Activated CD4-positive, alpha-beta T cell treated with anti-CD3 and anti-CD28 coated beads for 36 hours (primary cell): Measurements from ENCODE around the gene PTPRE. TPM values are rescaled to one million over a fixed set of nuclear protein-coding genes. Genes with fewer than 3 reads are reported as not detected.

ENCODE experiments used
- ATAC-seq: fragments of 200-7000 bp; cut with Tn5 transposase; one replicate; pipeline ENCODE4 v1.10.0; 2021; ENCODE audit warnings: mild to moderate bottlenecking, moderate library complexity
- CTCF ChIA-PET: fragments of 350-600 bp; sonication (Branson Sonifier 250); formaldehyde crosslinking; loops from one replicate; lab custom pipeline; 2021; ENCODE audit warnings: antibody characterized with exemption; lab: Charles Lee
- POLR2A ChIA-PET: fragments of 350-600 bp; sonication (Branson Sonifier 250); formaldehyde crosslinking; loops from one replicate; lab custom pipeline; 2021; ENCODE audit warnings: antibody characterized with exemption, inconsistent platforms; lab: Charles Lee
- DNase-seq: peaks from one replicate; pipeline ENCODE4 v3.0.0-alpha.2; 2020
- H3K27ac Mint-ChIP-seq: one replicate; pipeline ENCODE4 v1.8.0; 2021; ENCODE audit warnings: mixed read lengths
- H3K27me3 Mint-ChIP-seq: one replicate; pipeline ENCODE4 v1.8.0; 2021; ENCODE audit warnings: mixed read lengths
- H3K36me3 Mint-ChIP-seq: one replicate; pipeline ENCODE4 v1.8.0; 2021; ENCODE audit warnings: low read depth, mixed read lengths
- H3K4me1 Mint-ChIP-seq: one replicate; pipeline ENCODE4 v1.8.0; 2021; ENCODE audit warnings: mixed read lengths
- H3K4me3 Mint-ChIP-seq: one replicate; pipeline ENCODE4 v1.8.0; 2021; ENCODE audit warnings: mild to moderate bottlenecking, moderate library complexity, mixed read lengths
- H3K9me3 Mint-ChIP-seq: one replicate; pipeline ENCODE4 v1.8.0; 2021; ENCODE audit warnings: low read depth, mixed read lengths
- intact Hi-C, 2 experiments: fragments of 100-400 bp; cut with DNase I in 1 of 2; cut with micrococcal nuclease in 1 of 2; formaldehyde crosslinking; loops; one replicate each; pipeline versions ENCODE4 v1.14.2 to v1.15.1; 2022 to 2024; cut with DNase I, micrococcal nuclease
- total RNA-seq, 2 experiments: library from RNA; stranded (reverse); gene quantifications; one replicate each; pipeline ENCODE4 v1.2.3, GENCODE V29; 2021

Gene PTPRE
- 10 to 100 TPM; 23.0 to 31.6 TPM for total RNA-seq

DNA sequence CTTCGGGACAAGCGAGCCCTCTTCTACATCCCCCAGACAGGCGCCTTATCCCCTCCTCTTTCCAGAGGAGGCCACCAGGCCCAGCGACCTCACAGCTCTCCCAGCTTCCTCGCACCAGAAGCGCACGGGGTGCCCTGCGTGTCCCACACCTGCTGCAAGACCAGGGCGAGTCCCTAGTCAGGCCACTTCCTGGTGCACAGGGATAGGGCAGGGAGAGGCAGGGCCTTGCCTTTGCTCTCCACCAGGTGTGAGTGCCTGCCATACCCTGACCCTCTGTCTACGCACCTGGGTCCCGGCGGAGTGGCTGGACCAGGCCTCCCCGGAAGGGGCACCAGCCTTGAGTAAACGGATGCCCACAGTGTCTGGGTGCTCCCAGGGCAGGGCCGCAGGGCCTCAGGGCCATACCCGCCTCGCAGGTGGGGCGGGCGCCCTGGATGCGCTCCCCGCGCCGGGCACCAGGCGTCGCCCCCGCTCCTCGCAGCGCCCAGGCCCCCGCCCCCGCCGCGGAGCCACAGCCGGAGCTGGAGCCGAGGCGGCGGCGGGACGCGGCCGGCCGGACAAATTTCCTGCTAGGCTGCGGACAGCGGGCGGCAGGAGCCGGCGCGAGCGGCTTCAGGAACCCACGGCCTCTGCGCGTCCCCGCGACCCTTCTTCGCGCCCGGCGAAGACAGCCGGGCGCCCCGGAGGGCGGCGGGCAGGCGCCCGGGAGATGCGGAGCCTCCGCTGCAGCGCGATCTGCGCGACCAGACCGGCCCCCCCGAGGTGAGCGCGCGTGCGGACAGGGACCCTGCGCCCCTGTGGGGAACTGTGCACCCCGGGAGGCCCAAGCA lies at the start of gene PTPRE:
Gene PTPRE (plus strand): TSS at position 556 of the 830 bp plus-strand sequence. CDS start 133,779 bp downstream, outside the sequence.
- ATAC-seq (peak; percentile 98), DNase-seq (peak; percentile 86)
- CTCF ChIA-PET = interaction anchor here (0.6 to 5.8 kb wide), 18 partner anchors 8 to 265 kb away, joined by 3 to 147 read pairs (median 4); no protein-coding TSS in a partner anchor
- POLR2A ChIA-PET = interaction anchor here (0.6 kb wide), 1 partner anchor 105 kb away, joined by 3 read pairs; no protein-coding TSS in a partner anchor
- no peaks in the 10 kb centered on the region for H3K4me1 Mint-ChIP-seq
- intact Hi-C loops = loop anchor here (1.0 to 5.0 kb wide), 6 partner anchors 85 to 246 kb away; no protein-coding TSS in a partner anchor
- peaks cover 21% of the 10 kb centered on the region for H3K27me3 Mint-ChIP-seq
- no peaks in the 10 kb centered on the region for H3K36me3 Mint-ChIP-seq
- peak within 1 kb of the TSS; percentile 59 for H3K27ac Mint-ChIP-seq
- no peaks in the 10 kb centered on the region for H3K9me3 Mint-ChIP-seq
- peak within 1 kb of the TSS; percentile 35 for H3K4me3 Mint-ChIP-seq

GRCh38 chr10:127860592-127860991 lies 46.3 kb upstream of the PTPRE start:
- no peak overlapping the region for H3K4me3 Mint-ChIP-seq
- DNase-seq (no peak), ATAC-seq (no peak)
- H3K36me3 Mint-ChIP-seq = no peaks in the 10 kb centered on the region
- H3K27me3 Mint-ChIP-seq = no peaks in the 10 kb centered on the region
- peaks cover 6% of the 10 kb centered on the region for H3K9me3 Mint-ChIP-seq
- ChIA-PET CTCF (no interaction called here), POLR2A (no interaction called here)
- H3K4me1 Mint-ChIP-seq = no peaks in the 10 kb centered on the region
- H3K27ac Mint-ChIP-seq = no peak overlapping the region
- intact Hi-C loops = no loop called here

GRCh38 chr10:127863231-127863825 lies 43.6 kb upstream of the PTPRE start:
- H3K4me1 Mint-ChIP-seq = no peaks in the 10 kb centered on the region
- no peaks in the 10 kb centered on the region for H3K36me3 Mint-ChIP-seq
- no peak overlapping the region for H3K4me3 Mint-ChIP-seq
- CTCF ChIA-PET = interaction anchor here (1.3 to 2.2 kb wide), 2 partner anchors 9 to 206 kb away, joined by 4 to 9 read pairs; no protein-coding TSS in a partner anchor
- intact Hi-C loops = no loop called here
- H3K27ac Mint-ChIP-seq = no peak overlapping the region
- no peak for ATAC-seq
- POLR2A ChIA-PET = no interaction called here
- H3K9me3 Mint-ChIP-seq = peaks cover 6% of the 10 kb centered on the region
- peaks cover under 1% of the 10 kb centered on the region for H3K27me3 Mint-ChIP-seq
- no peak for DNase-seq

GRCh38 chr10:127866276-127867013 lies 40.5 kb upstream of the PTPRE start:
- CTCF ChIA-PET = interaction anchor here (0.6 kb wide), 1 partner anchor 85 kb away, joined by 3 read pairs; no protein-coding TSS in a partner anchor
- peaks cover 12% of the 10 kb centered on the region for H3K27me3 Mint-ChIP-seq
- no peak for ATAC-seq
- no peak overlapping the region for H3K27ac Mint-ChIP-seq
- no peaks in the 10 kb centered on the region for H3K4me1 Mint-ChIP-seq
- H3K9me3 Mint-ChIP-seq = peaks cover 13% of the 10 kb centered on the region
- no peaks in the 10 kb centered on the region for H3K36me3 Mint-ChIP-seq
- intact Hi-C loops = no loop called here
- POLR2A ChIA-PET = no interaction called here
- no peak for DNase-seq
- H3K4me3 Mint-ChIP-seq = no peak overlapping the region

DNA sequence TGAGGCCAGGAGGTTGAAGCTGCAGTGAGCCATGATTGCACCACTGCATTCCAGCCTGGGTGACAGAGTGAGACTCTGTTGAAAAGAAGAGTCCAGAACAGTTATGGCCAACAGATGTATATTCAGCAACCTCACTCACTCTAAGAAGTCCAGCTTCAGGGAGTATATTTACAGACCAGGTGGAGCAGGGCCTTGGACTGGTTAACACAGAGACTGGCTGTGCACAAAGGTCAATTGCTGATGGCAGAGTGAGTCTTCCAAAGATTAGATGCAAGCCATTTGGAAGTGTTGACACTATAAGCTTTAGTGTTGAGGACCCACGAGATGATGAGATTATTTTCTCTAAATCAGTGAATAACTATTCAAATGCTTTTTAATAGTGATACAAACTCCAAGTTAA lies 39.1 kb upstream of the PTPRE start:
- Mint-ChIP-seq H3K36me3 (no peaks in the 10 kb centered on the region), H3K27me3 (peaks cover 19% of the 10 kb centered on the region), H3K9me3 (peaks cover 13% of the 10 kb centered on the region), H3K4me3 (no peak overlapping the region), H3K27ac (no peak overlapping the region), H3K4me1 (no peaks in the 10 kb centered on the region)
- ATAC-seq (no peak), DNase-seq (no peak)
- intact Hi-C loops = no loop called here
- ChIA-PET CTCF (interaction anchor here (3.4 kb wide), 1 partner anchor 143 kb away, joined by 11 read pairs; no protein-coding TSS in a partner anchor), POLR2A (no interaction called here)

GRCh38 chr10:127869329-127869728 lies 37.6 kb upstream of the PTPRE start:
- ChIA-PET POLR2A (no interaction called here), CTCF (interaction anchor here (1.1 to 3.4 kb wide), 5 partner anchors 15 to 141 kb away, joined by 3 to 13 read pairs (median 5); partner anchors contain the start of gene PTPRE)
- peaks cover 7% of the 10 kb centered on the region for H3K9me3 Mint-ChIP-seq
- H3K4me3 Mint-ChIP-seq = no peak overlapping the region
- ATAC-seq (no peak), DNase-seq (no peak)
- H3K36me3 Mint-ChIP-seq = no peaks in the 10 kb centered on the region
- intact Hi-C loops = no loop called here
- peaks cover 19% of the 10 kb centered on the region for H3K27me3 Mint-ChIP-seq
- H3K4me1 Mint-ChIP-seq = no peaks in the 10 kb centered on the region
- H3K27ac Mint-ChIP-seq = no peak overlapping the region

DNA sequence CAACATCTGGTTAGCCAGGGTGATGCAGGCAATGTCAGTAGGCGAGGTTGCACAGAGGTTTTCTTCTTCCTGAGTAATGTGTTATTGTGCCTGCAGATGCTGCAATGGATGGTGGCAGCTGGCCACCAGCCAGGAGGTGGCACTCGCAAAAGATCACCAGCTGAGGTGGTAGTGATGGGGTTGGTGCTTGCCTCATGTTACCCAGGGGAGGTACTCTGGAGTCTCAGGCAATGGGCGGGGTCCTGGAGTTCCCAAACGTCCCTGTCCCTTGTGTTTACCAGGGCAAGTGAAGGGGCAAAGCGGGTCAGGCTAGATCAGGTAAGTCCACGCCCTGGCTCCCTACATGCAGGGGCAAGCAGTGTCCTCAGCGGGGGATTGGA lies 35.3 kb upstream of the PTPRE start:
- no peak for DNase-seq
- CTCF ChIA-PET = interaction anchor here (1.6 kb wide), 1 partner anchor 17 kb away, joined by 5 read pairs; no protein-coding TSS in a partner anchor
- Mint-ChIP-seq H3K4me1 (no peaks in the 10 kb centered on the region), H3K27ac (no peak overlapping the region), H3K36me3 (no peaks in the 10 kb centered on the region), H3K4me3 (no peak overlapping the region), H3K9me3 (peaks cover 7% of the 10 kb centered on the region), H3K27me3 (peaks cover 19% of the 10 kb centered on the region)
- intact Hi-C loops = no loop called here
- POLR2A ChIA-PET = no interaction called here
- no peak for ATAC-seq

DNA sequence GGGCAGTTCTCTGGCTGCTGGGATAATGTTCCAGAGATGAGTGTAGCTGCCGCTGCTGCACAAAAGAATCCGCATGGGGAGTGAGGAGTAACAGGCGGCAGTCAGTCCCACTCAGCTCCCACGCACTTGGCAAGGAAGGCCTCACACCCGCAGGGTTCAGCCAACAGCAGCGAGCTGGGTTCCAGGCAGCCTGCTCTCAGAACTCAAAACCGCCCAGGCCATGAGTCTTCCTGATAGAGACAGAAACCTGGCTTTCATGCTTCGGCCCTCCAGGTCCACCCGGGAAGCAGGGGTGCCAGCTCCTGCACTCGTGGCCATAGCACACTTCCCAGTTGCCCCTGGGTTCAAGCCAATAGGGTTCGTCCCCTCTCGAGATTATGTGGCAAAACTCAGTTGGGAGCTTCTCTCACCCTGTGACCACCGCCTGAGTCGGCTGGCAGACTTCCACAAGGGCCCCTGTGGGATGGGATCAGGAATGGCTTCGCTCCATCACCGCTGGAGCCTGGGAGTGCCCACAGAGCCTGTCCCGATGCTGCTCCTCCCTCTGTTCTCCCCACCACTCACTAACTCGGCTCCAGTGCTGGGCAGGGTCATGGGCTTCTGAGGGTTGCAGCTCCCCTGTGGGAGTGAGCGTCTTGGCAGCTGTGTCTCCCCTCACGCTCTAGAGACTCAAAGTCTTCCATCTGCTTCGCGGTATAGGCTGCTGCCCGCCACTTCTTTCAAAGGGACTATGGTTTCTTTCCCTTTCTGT lies 34.7 kb upstream of the PTPRE start:
- no peak overlapping the region for H3K4me3 Mint-ChIP-seq
- H3K36me3 Mint-ChIP-seq = no peaks in the 10 kb centered on the region
- intact Hi-C loops = no loop called here
- peaks cover 19% of the 10 kb centered on the region for H3K27me3 Mint-ChIP-seq
- DNase-seq (no peak), ATAC-seq (no peak)
- POLR2A ChIA-PET = no interaction called here
- H3K4me1 Mint-ChIP-seq = no peaks in the 10 kb centered on the region
- CTCF ChIA-PET = interaction anchor here (0.7 to 1.6 kb wide), 3 partner anchors 18 to 229 kb away, joined by 3 to 5 read pairs (median 3); no protein-coding TSS in a partner anchor
- H3K9me3 Mint-ChIP-seq = peaks cover 7% of the 10 kb centered on the region
- no peak overlapping the region for H3K27ac Mint-ChIP-seq

GRCh38 chr10:127872871-127873600 lies 33.9 kb upstream of the PTPRE start:
- ATAC-seq (no peak), DNase-seq (no peak)
- Mint-ChIP-seq H3K36me3 (no peaks in the 10 kb centered on the region), H3K27ac (no peak overlapping the region), H3K4me3 (no peak overlapping the region), H3K9me3 (peaks cover 7% of the 10 kb centered on the region), H3K4me1 (no peaks in the 10 kb centered on the region), H3K27me3 (peaks cover 19% of the 10 kb centered on the region)
- ChIA-PET CTCF (interaction anchor here (0.7 to 1.6 kb wide), 2 partner anchors 18 to 230 kb away, joined by 3 to 5 read pairs; no protein-coding TSS in a partner anchor), POLR2A (no interaction called here)
- intact Hi-C loops = no loop called here

- Mint-ChIP-seq H3K9me3 (peaks cover 4% of the 10 kb centered on the region), H3K4me3 (no peak overlapping the region), H3K36me3 (no peaks in the 10 kb centered on the region), H3K4me1 (no peaks in the 10 kb centered on the region), H3K27me3 (peaks cover 16% of the 10 kb centered on the region), H3K27ac (no peak overlapping the region)
- ChIA-PET CTCF (interaction anchor here (0.5 to 1.0 kb wide), 2 partner anchors 24 to 138 kb away, joined by 3 read pairs; no protein-coding TSS in a partner anchor), POLR2A (no interaction called here)
- ATAC-seq (no peak), DNase-seq (no peak)
- intact Hi-C loops = no loop called here
These were observed 32.9 kb upstream of the PTPRE start for GRCh38 chr10:127873901-127874470.
